ENCODE measurements around the gene CNTN1. TPM values are rescaled to one million over a fixed set of nuclear protein-coding genes. Genes with fewer than 3 reads are reported as not detected.

Gene CNTN1
- total RNA-seq, 5 donors from 2014 or later (not counting 1 experiment from before 2014, with no cell fraction given), result not detected

GRCh38 chr12:40827683-40828592 is 135.7 kb downstream of the CNTN1 start:
- no peak overlapping the region for H3K27ac ChIP-seq (ENCODE audit: low read length)
- Mint-ChIP-seq H3K4me1 (no peaks in the 10 kb centered on the region), H3K9me3 (peaks cover 0 to 4% (median 0%) of the 10 kb centered on the region in 3 donors), H3K27me3 (no peaks in the 10 kb centered on the region), H3K4me3 (no peak overlapping the region), H3K36me3 (no peaks in the 10 kb centered on the region), H3K27ac (no peak overlapping the region)
- no peak for DNase-seq
- 80% methylated on average over 10 of the region's 17 CpGs for WGBS (ENCODE audit: insufficient coverage)
- H3K4me3 ChIP-seq (ENCODE audit: control insufficient read depth in 1 of 2, extremely low read depth in 1 of 2, low read length in 1 of 2), result no peak overlapping the region
- H3K36me3 ChIP-seq (ENCODE audit: control insufficient read depth in 2 of 2, extremely low read depth in 1 of 2, insufficient read depth in 1 of 2, low read length in 1 of 2), result no peaks in the 10 kb centered on the region
- H3K27me3 ChIP-seq (replicated peaks in 1 of 2; ENCODE audit: control insufficient read depth in 2 of 2, extremely low read depth in 1 of 2, insufficient read depth in 2 of 2, low read length in 1 of 2), result no peaks in the 10 kb centered on the region
- CTCF ChIA-PET, result no interaction called here
- no peaks in the 10 kb centered on the region for H3K4me1 ChIP-seq (ENCODE audit: control insufficient read depth in 1 of 2, extremely low read depth in 1 of 2, insufficient read depth in 2 of 2, low read length in 2 of 2)
- no peaks in the 10 kb centered on the region for H3K9me3 ChIP-seq
- no peak for ATAC-seq (replicated peaks in 1 of 4)
- POLR2A ChIA-PET, result no interaction called here

GRCh38 chr12:40828593-40828990 is 136.4 kb downstream of the CNTN1 start:
- ChIA-PET POLR2A (no interaction called here), CTCF (no interaction called here)
- Mint-ChIP-seq H3K4me1 (no peaks in the 10 kb centered on the region), H3K36me3 (no peaks in the 10 kb centered on the region), H3K27me3 (no peaks in the 10 kb centered on the region), H3K27ac (no peak overlapping the region), H3K9me3 (peaks cover 0 to 4% (median 0%) of the 10 kb centered on the region in 3 donors), H3K4me3 (no peak overlapping the region)
- ATAC-seq (replicated peaks in 1 of 4) (no peak), DNase-seq (no peak)
- no peak overlapping the region for H3K4me3 ChIP-seq (ENCODE audit: control insufficient read depth in 1 of 2, extremely low read depth in 1 of 2, low read length in 1 of 2)
- H3K27ac ChIP-seq (ENCODE audit: low read length), result no peak overlapping the region
- no peaks in the 10 kb centered on the region for H3K27me3 ChIP-seq (replicated peaks in 1 of 2; ENCODE audit: control insufficient read depth in 2 of 2, extremely low read depth in 1 of 2, insufficient read depth in 2 of 2, low read length in 1 of 2)
- no CpG with 5 or more reads among the region's 5 CpGs for WGBS (ENCODE audit: insufficient coverage)
- H3K4me1 ChIP-seq (ENCODE audit: control insufficient read depth in 1 of 2, extremely low read depth in 1 of 2, insufficient read depth in 2 of 2, low read length in 2 of 2), result no peaks in the 10 kb centered on the region
- H3K36me3 ChIP-seq (ENCODE audit: control insufficient read depth in 2 of 2, extremely low read depth in 1 of 2, insufficient read depth in 1 of 2, low read length in 1 of 2), result no peaks in the 10 kb centered on the region
- no peaks in the 10 kb centered on the region for H3K9me3 ChIP-seq

- no peaks in the 10 kb centered on the region for H3K4me1 Mint-ChIP-seq
- H3K36me3 ChIP-seq (ENCODE audit: control insufficient read depth in 2 of 2, extremely low read depth in 1 of 2, insufficient read depth in 1 of 2, low read length in 1 of 2), result no peaks in the 10 kb centered on the region
- no peak overlapping the region for H3K27ac ChIP-seq (ENCODE audit: low read length)
- H3K9me3 Mint-ChIP-seq, result peaks cover 0 to 4% (median 0%) of the 10 kb centered on the region in 3 donors
- no peaks in the 10 kb centered on the region for H3K27me3 ChIP-seq (replicated peaks in 1 of 2; ENCODE audit: control insufficient read depth in 2 of 2, extremely low read depth in 1 of 2, insufficient read depth in 2 of 2, low read length in 1 of 2)
- H3K4me3 ChIP-seq (ENCODE audit: control insufficient read depth in 1 of 2, extremely low read depth in 1 of 2, low read length in 1 of 2), result no peak overlapping the region
- WGBS (ENCODE audit: insufficient coverage), result no CpG with 5 or more reads among the region's 1 CpG
- H3K27ac Mint-ChIP-seq, result no peak overlapping the region
- ChIA-PET POLR2A (no interaction called here), CTCF (no interaction called here)
- no peak overlapping the region for H3K4me3 Mint-ChIP-seq
- no peaks in the 10 kb centered on the region for H3K9me3 ChIP-seq
- H3K27me3 Mint-ChIP-seq, result no peaks in the 10 kb centered on the region
- DNase-seq, result no peak
- no peak for ATAC-seq (replicated peaks in 1 of 4)
- H3K36me3 Mint-ChIP-seq, result no peaks in the 10 kb centered on the region
- no peaks in the 10 kb centered on the region for H3K4me1 ChIP-seq (ENCODE audit: control insufficient read depth in 1 of 2, extremely low read depth in 1 of 2, insufficient read depth in 2 of 2, low read length in 2 of 2)
Observed at GRCh38 chr12:40829738-40830144, 137.5 kb downstream of the CNTN1 start.

GRCh38 chr12:40831916-40832315 is 139.7 kb downstream of the CNTN1 start:
- Mint-ChIP-seq H3K4me3 (no peak overlapping the region), H3K4me1 (no peaks in the 10 kb centered on the region), H3K36me3 (no peaks in the 10 kb centered on the region), H3K27me3 (no peaks in the 10 kb centered on the region), H3K9me3 (peaks cover 0 to 4% (median under 1%) of the 10 kb centered on the region in 3 donors), H3K27ac (no peak overlapping the region)
- DNase-seq (no peak), ATAC-seq (replicated peaks in 1 of 4) (no peak)
- Histone ChIP-seq H3K4me3 (ENCODE audit: control insufficient read depth in 1 of 2, extremely low read depth in 1 of 2, low read length in 1 of 2) (no peak overlapping the region), H3K27ac (ENCODE audit: low read length) (no peak overlapping the region), H3K36me3 (ENCODE audit: control insufficient read depth in 2 of 2, extremely low read depth in 1 of 2, insufficient read depth in 1 of 2, low read length in 1 of 2) (no peaks in the 10 kb centered on the region), H3K4me1 (ENCODE audit: control insufficient read depth in 1 of 2, extremely low read depth in 1 of 2, insufficient read depth in 2 of 2, low read length in 2 of 2) (no peaks in the 10 kb centered on the region), H3K9me3 (no peaks in the 10 kb centered on the region), H3K27me3 (replicated peaks in 1 of 2; ENCODE audit: control insufficient read depth in 2 of 2, extremely low read depth in 1 of 2, insufficient read depth in 2 of 2, low read length in 1 of 2) (no peaks in the 10 kb centered on the region)
- POLR2A ChIA-PET, result no interaction called here
- CTCF ChIA-PET, result no interaction called here

GRCh38 chr12:40832668-40833067 is 140.4 kb downstream of the CNTN1 start:
- Histone ChIP-seq H3K9me3 (no peaks in the 10 kb centered on the region), H3K4me1 (ENCODE audit: control insufficient read depth in 1 of 2, extremely low read depth in 1 of 2, insufficient read depth in 2 of 2, low read length in 2 of 2) (no peaks in the 10 kb centered on the region), H3K4me3 (ENCODE audit: control insufficient read depth in 1 of 2, extremely low read depth in 1 of 2, low read length in 1 of 2) (no peak overlapping the region), H3K36me3 (ENCODE audit: control insufficient read depth in 2 of 2, extremely low read depth in 1 of 2, insufficient read depth in 1 of 2, low read length in 1 of 2) (no peaks in the 10 kb centered on the region), H3K27me3 (replicated peaks in 1 of 2; ENCODE audit: control insufficient read depth in 2 of 2, extremely low read depth in 1 of 2, insufficient read depth in 2 of 2, low read length in 1 of 2) (no peaks in the 10 kb centered on the region), H3K27ac (ENCODE audit: low read length) (no peak overlapping the region)
- no peak for ATAC-seq (replicated peaks in 1 of 4)
- H3K4me3 Mint-ChIP-seq, result no peak overlapping the region
- DNase-seq, result no peak
- no peaks in the 10 kb centered on the region for H3K4me1 Mint-ChIP-seq
- peaks cover 0 to 4% (median 3%) of the 10 kb centered on the region in 3 donors for H3K9me3 Mint-ChIP-seq
- CTCF ChIA-PET, result no interaction called here
- no peaks in the 10 kb centered on the region for H3K27me3 Mint-ChIP-seq
- H3K27ac Mint-ChIP-seq, result no peak overlapping the region
- POLR2A ChIA-PET, result no interaction called here
- 38% methylated on average over 1 of the region's 2 CpGs for WGBS (ENCODE audit: insufficient coverage)
- no peaks in the 10 kb centered on the region for H3K36me3 Mint-ChIP-seq

- ChIA-PET POLR2A (no interaction called here), CTCF (no interaction called here)
- Histone ChIP-seq H3K4me1 (ENCODE audit: control insufficient read depth in 1 of 2, extremely low read depth in 1 of 2, insufficient read depth in 2 of 2, low read length in 2 of 2) (no peaks in the 10 kb centered on the region), H3K36me3 (ENCODE audit: control insufficient read depth in 2 of 2, extremely low read depth in 1 of 2, insufficient read depth in 1 of 2, low read length in 1 of 2) (no peaks in the 10 kb centered on the region), H3K27me3 (replicated peaks in 1 of 2; ENCODE audit: control insufficient read depth in 2 of 2, extremely low read depth in 1 of 2, insufficient read depth in 2 of 2, low read length in 1 of 2) (no peaks in the 10 kb centered on the region), H3K27ac (ENCODE audit: low read length) (no peak overlapping the region), H3K9me3 (no peaks in the 10 kb centered on the region), H3K4me3 (ENCODE audit: control insufficient read depth in 1 of 2, extremely low read depth in 1 of 2, low read length in 1 of 2) (no peak overlapping the region)
- Mint-ChIP-seq H3K4me1 (no peaks in the 10 kb centered on the region), H3K36me3 (no peaks in the 10 kb centered on the region), H3K27ac (no peak overlapping the region), H3K4me3 (no peak overlapping the region), H3K27me3 (no peaks in the 10 kb centered on the region), H3K9me3 (peaks cover 3 to 10% (median 6%) of the 10 kb centered on the region in 3 donors)
- DNase-seq, result no peak
- no peak for ATAC-seq (replicated peaks in 1 of 4)
- WGBS (ENCODE audit: insufficient coverage), result no CpG with 5 or more reads among the region's 2 CpGs
Observed at GRCh38 chr12:40833818-40834217, 141.6 kb downstream of the CNTN1 start.

All from T-cell (primary cell).